ENCODE results near the gene KAT7. TPM values are rescaled to one million over a fixed set of nuclear protein-coding genes. Genes with fewer than 3 reads are reported as not detected.

Gene KAT7
- total RNA-seq, 1 experiment from 2014 or later: 90.6 TPM

GRCh38 chr17:49878931-49879904, 90.7 kb downstream of the KAT7 start:
- intact Hi-C loops (cut with micrococcal nuclease; ENCODE audit: unreplicated experiment): no loop called here
- BruUV-seq (replicated peaks): no TSS peak
- peaks cover 9% of the 10 kb centered on the region for H3K4me1 Mint-ChIP-seq (ENCODE audit: low read depth, unreplicated experiment)
- no peak overlapping the region for H3K4me3 Mint-ChIP-seq (ENCODE audit: low read depth, unreplicated experiment)
- DNase-seq: no peak
- H3K27me3 Mint-ChIP-seq (ENCODE audit: unreplicated experiment): peaks cover 64% of the 10 kb centered on the region
- H3K27ac Mint-ChIP-seq (ENCODE audit: unreplicated experiment): no peak overlapping the region
- CTCF ChIA-PET: interaction anchor here (0.6 to 0.7 kb wide), 3 partner anchors 119 to 1486 kb away, joined by 3 to 8 read pairs (median 5); no protein-coding TSS in a partner anchor
- TF ChIP-seq, protein P1, sequence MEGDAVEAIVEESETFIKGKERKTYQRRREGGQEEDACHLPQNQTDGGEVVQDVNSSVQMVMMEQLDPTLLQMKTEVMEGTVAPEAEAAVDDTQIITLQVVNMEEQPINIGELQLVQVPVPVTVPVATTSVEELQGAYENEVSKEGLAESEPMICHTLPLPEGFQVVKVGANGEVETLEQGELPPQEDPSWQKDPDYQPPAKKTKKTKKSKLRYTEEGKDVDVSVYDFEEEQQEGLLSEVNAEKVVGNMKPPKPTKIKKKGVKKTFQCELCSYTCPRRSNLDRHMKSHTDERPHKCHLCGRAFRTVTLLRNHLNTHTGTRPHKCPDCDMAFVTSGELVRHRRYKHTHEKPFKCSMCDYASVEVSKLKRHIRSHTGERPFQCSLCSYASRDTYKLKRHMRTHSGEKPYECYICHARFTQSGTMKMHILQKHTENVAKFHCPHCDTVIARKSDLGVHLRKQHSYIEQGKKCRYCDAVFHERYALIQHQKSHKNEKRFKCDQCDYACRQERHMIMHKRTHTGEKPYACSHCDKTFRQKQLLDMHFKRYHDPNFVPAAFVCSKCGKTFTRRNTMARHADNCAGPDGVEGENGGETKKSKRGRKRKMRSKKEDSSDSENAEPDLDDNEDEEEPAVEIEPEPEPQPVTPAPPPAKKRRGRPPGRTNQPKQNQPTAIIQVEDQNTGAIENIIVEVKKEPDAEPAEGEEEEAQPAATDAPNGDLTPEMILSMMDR (IDR thresholded peaks at IDR 0.05; ENCODE audit: unreplicated experiment): no peak
- H3K36me3 Mint-ChIP-seq (ENCODE audit: insufficient read depth, unreplicated experiment): peaks cover 8% of the 10 kb centered on the region
- H3K9me3 Mint-ChIP-seq (ENCODE audit: low read depth, unreplicated experiment): no peaks in the 10 kb centered on the region

DNA sequence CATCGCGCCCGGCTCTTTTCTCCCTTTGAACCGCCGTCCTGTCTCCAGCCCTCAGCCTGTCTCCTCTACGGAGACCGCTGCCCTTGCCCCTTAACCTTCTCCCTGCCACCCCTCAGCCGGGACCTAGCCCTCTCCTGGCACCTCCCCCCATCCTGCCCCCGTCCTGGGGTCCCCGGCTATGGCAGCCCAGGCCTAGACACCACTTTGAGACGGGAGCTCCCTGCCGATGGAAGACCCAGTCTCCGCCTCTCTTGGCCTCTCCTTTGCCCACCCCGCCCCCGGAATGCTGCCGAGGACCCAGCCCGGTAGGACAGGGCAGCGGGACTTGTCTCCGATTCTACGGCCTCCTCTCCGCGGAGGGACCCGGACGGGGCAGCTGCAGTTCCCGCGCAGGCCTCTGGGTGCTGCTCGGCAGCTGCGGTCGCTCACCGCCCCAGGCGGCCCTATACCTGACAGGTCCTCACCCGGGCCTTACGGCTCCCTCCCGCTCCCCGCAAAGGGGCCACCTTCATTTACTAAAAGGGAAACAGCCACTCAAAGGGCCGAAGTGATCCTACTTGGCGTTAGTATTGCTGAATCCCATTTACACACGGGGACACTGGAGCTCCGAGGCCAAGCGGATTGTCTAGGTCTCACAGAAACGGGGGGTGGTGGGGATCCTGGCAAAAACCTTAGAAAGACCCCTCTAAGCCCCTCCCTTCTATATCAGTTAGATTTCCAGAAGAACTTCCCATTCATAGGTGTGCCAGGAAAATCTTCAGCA, 92.0 kb downstream of the KAT7 start:
- intact Hi-C loops (cut with micrococcal nuclease; ENCODE audit: unreplicated experiment): loop anchor here (1.0 to 10.0 kb wide), 3 partner anchors 72 to 204 kb away; partner anchors contain the start of gene DLX3
- peaks cover 9% of the 10 kb centered on the region for H3K4me1 Mint-ChIP-seq (ENCODE audit: low read depth, unreplicated experiment)
- TF ChIP-seq, protein P1 (IDR thresholded peaks at IDR 0.05; ENCODE audit: unreplicated experiment): peak; percentile 99
- H3K9me3 Mint-ChIP-seq (ENCODE audit: low read depth, unreplicated experiment): no peaks in the 10 kb centered on the region
- DNase-seq: peak; percentile 95
- BruUV-seq (replicated peaks): no TSS peak
- H3K36me3 Mint-ChIP-seq (ENCODE audit: insufficient read depth, unreplicated experiment): peaks cover 8% of the 10 kb centered on the region
- CTCF ChIA-PET: interaction anchor here (0.5 to 1.4 kb wide), 7 partner anchors 13 to 346 kb away, joined by 3 to 27 read pairs (median 3); no protein-coding TSS in a partner anchor
- H3K27me3 Mint-ChIP-seq (ENCODE audit: unreplicated experiment): peaks cover 52% of the 10 kb centered on the region
- no peak overlapping the region for H3K27ac Mint-ChIP-seq (ENCODE audit: unreplicated experiment)
- H3K4me3 Mint-ChIP-seq (ENCODE audit: low read depth, unreplicated experiment): peak overlapping the region; percentile 31

GRCh38 chr17:49881054-49881402, 92.5 kb downstream of the KAT7 start:
- H3K36me3 Mint-ChIP-seq (ENCODE audit: insufficient read depth, unreplicated experiment): peaks cover 8% of the 10 kb centered on the region
- CTCF ChIA-PET: interaction anchor here (0.5 to 1.4 kb wide), 7 partner anchors 13 to 346 kb away, joined by 3 to 27 read pairs (median 3); no protein-coding TSS in a partner anchor
- no peak overlapping the region for H3K4me3 Mint-ChIP-seq (ENCODE audit: low read depth, unreplicated experiment)
- no peaks in the 10 kb centered on the region for H3K9me3 Mint-ChIP-seq (ENCODE audit: low read depth, unreplicated experiment)
- intact Hi-C loops (cut with micrococcal nuclease; ENCODE audit: unreplicated experiment): loop anchor here (5.0 to 10.0 kb wide), 2 partner anchors 71 to 204 kb away; no protein-coding TSS in a partner anchor
- no TSS peak for BruUV-seq (replicated peaks)
- peaks cover 50% of the 10 kb centered on the region for H3K27me3 Mint-ChIP-seq (ENCODE audit: unreplicated experiment)
- DNase-seq: no peak
- TF ChIP-seq, protein P1 (IDR thresholded peaks at IDR 0.05; ENCODE audit: unreplicated experiment): no peak
- no peak overlapping the region for H3K27ac Mint-ChIP-seq (ENCODE audit: unreplicated experiment)
- peaks cover 9% of the 10 kb centered on the region for H3K4me1 Mint-ChIP-seq (ENCODE audit: low read depth, unreplicated experiment)

- Mint-ChIP-seq H3K4me1 (ENCODE audit: low read depth, unreplicated experiment) (peaks cover 22% of the 10 kb centered on the region), H3K9me3 (ENCODE audit: low read depth, unreplicated experiment) (no peaks in the 10 kb centered on the region), H3K27me3 (ENCODE audit: unreplicated experiment) (peaks cover 49% of the 10 kb centered on the region), H3K27ac (ENCODE audit: unreplicated experiment) (no peak overlapping the region), H3K36me3 (ENCODE audit: insufficient read depth, unreplicated experiment) (peaks cover 13% of the 10 kb centered on the region), H3K4me3 (ENCODE audit: low read depth, unreplicated experiment) (no peak overlapping the region)
- DNase-seq: no peak
- no TSS peak for BruUV-seq (replicated peaks)
- intact Hi-C loops (cut with micrococcal nuclease; ENCODE audit: unreplicated experiment): loop anchor here (5.0 to 10.0 kb wide), 2 partner anchors 70 to 202 kb away; no protein-coding TSS in a partner anchor
- TF ChIP-seq, protein P1 (IDR thresholded peaks at IDR 0.05; ENCODE audit: unreplicated experiment): no peak
- CTCF ChIA-PET: interaction anchor here (0.9 to 1.3 kb wide), 3 partner anchors 28 to 115 kb away, joined by 3 to 5 read pairs (median 3); partner anchors contain the start of gene DLX3
These were observed 94.0 kb downstream of the KAT7 start for GRCh38 chr17:49882434-49882833.
